ENCODE measurements around the gene CCSER1.
"Not testable (repeated sequence)": the region's sequence is repeated elsewhere in the genome, so short reads cannot be mapped to it uniquely, and the experiment has no call there.

CCSER1 gene

GRCh38 chr4:91304292-91304691 lies 1177.1 kb downstream of the CCSER1 start:
- no peak for DNase-seq

- DNase-seq: no peak
These were observed 1190.2 kb downstream of the CCSER1 start for GRCh38 chr4:91317434-91317833.

DNA sequence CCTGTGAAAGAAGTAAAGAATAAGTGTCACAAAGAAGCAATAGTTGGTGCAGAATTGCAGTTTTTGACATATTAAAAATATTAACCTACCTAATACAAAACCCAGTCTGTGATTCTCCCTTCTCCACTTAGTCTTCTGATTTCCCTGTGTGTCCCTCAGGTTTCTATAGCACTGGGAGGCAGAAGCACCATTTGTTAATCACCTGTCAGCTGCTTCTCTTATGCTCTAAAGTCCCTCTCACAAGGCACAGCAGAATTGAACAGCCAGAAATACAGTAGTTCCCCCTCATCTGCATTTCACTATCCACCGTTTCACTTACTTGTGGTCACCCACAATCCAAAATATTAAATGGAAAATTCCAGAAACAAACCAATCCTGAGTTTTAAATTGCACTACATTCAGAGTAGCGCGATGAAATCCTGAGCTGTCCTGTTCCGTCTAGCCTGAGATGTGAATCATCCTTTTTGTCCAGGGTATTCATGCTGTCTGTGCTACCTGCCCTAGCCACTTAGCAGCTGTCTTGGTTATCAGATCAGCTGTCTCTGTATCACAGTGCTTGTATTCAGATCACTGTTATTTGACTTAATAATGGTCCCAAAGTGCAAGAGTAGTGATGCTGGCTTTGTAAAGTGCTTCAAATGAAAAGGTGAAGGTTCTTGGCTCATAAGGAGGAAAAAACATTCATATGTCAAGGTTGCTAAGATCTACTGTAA lies 1192.5 kb downstream of the CCSER1 start:
- no peak for DNase-seq

DNA sequence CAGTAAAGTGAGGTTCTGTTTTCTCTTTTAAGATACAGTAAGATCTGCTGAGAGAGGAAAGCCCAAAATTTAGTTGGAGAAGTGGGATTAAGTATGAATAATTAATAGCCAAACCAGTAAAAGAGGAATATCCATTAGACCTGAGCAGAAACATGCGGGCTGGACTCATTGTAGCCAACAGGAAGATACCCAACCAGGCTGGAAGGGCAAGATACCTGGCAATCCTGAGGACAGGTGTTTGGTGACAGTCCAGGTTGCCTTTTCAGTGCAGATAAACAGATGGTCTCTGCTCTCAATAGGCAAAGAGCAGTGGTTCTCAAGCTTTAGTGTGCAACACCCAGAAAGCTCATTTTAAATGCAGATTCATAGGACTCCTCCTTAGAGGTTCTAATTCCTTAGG lies 1195.8 kb downstream of the CCSER1 start:
- DNase-seq: no peak

DNA sequence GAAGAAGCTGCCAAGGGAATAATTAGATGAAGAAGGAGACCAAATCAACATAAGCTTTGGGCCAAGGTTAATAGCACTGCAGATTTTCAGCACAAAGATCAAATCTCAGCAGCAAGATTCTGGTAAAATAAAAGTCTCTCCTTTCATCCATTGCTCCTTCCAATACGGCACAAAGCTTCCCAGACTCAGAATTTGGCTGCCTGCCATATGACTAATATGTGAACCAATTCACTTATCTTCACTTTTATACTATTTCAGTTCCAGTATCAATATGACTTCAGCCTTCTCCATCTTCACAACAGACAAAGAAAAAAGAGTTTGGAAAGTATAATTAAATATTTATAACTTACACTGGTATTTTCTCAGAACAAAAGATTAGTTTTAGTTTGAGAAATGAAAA lies 1198.3 kb downstream of the CCSER1 start:
- DNase-seq: peak in 1 of 2 experiments; percentile 84

GRCh38 chr4:91326167-91326566 lies 1199.0 kb downstream of the CCSER1 start:
- DNase-seq: not testable (repeated sequence)

GRCh38 chr4:91330555-91331137 lies 1203.5 kb downstream of the CCSER1 start:
- DNase-seq: no peak

DNA sequence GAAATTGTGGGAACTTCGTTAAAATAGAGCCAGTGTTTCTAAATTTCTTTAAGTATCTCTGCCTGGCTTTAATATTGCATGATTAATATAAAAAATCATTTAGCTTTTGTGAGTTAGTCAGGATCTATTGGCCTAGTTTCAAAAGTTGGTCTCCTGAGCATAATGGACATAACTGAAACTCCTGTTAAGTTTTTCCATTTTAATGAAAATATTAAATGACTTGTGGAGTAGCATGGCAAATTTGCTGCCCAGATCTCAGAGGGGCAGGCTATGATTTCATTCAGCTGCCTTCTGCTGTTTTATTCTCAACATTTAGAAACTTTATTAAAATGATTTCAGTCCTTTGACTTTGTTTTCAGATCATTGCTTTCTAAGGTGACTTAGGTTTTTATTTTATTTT lies 1213.6 kb downstream of the CCSER1 start:
- DNase-seq: no peak

DNA sequence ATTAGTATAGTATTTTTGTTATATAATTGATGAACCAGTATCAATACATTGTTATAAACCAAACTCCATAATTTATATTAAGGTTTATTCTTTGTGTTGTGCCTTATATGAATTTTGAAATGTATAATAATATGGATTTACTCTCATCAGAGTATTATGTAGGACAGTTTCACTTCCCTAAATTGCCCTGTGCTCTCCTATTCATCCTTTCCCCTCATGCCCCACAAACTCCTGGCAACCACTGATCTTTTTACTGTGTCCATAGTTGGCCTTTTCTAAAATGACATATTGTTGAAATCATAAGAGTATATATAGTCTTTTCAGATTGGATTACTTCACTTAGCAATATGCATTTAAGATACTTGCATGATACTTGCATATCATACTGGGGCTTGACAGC lies 1218.4 kb downstream of the CCSER1 start:
- no peak for DNase-seq

- DNase-seq: not testable (repeated sequence)
These were observed 1229.3 kb downstream of the CCSER1 start for GRCh38 chr4:91356496-91356895.

DNA sequence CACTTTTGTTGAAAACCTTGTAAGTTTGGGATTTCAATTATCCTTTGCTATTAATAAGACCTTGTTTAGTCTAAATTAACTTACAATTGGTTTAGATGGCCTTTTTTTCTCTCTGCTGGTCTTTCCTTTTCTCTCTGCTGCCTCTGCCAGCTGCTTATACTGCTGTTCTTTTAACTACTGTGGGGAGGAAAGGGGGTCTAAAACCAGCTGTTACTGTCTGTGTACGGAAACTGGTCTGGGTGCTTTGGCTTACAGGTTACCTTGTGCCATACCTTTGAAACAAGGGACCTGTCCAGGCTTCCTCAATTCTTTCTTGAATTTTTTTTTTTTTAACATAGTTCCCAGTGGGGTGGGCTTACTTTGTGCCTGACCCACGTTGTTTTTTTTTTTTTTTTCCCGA lies 1230.8 kb downstream of the CCSER1 start:
- DNase-seq: not testable (repeated sequence)

DNA sequence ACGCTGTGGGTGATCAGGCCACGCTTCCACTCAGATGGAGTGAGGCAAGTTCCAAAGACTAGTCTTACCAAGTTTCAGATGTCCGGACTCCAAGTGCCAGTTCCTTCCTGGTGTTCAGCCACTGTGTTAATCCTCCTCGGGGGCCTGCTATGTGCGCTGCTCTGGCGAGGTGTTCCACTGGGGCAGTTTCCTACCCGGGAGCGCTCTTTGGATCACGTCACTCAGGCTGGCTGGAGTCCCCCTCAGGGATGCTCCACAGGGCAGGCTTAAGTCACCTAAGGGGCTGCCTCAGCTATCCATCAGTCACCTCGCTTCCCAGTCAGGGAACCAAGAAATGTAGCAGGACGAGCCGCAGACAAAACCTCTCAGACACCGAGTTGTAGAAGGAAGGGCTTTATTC lies 1231.4 kb downstream of the CCSER1 start:
- DNase-seq: not testable (repeated sequence)

GRCh38 chr4:91359041-91360031 lies 1232.1 kb downstream of the CCSER1 start:
- DNase-seq: no peak

- DNase-seq: no peak
These were observed 1234.9 kb downstream of the CCSER1 start for GRCh38 chr4:91362125-91362524.

DNA sequence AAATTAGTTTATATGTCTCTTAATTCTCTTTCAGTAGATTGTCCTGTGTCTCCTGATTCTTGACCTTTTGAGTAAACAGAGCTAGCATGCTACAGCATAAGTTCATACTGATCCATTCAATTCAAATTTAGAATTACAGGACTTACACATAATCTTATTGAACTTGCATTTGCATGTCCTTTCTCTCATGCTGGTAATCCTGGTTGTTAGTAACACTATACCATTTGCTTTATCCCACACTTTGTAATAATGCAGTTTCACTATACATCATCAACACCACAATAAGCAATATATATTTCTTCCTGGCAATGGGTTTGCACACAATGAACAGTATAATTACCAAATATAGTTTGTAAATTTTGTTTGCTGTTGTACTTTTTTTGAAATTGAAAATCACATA lies 1239.4 kb downstream of the CCSER1 start:
- no peak for DNase-seq

GRCh38 chr4:91369116-91369515 lies 1241.9 kb downstream of the CCSER1 start:
- DNase-seq: no peak

GRCh38 chr4:91373546-91373945 lies 1246.4 kb downstream of the CCSER1 start:
- no peak for DNase-seq

DNA sequence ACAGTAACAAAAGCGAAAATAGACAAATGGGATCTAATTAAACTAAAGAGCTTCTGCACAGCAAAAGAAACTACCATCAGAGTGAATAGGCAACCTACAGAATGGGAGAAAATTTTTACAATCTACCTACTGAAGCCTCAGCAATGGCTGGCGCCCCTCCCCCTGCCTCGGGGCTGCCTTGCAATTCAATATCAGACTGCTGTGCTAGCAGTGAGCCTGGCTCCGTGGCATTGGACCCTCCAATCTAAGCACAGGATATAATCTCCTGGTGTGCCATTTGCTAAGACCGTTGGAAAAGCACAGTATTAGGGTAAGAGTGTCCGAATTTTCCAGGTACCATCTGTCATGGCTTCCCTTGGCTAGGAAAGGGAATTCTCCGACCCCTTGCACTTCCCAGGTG lies 1278.2 kb downstream of the CCSER1 start:
- not testable (repeated sequence) for DNase-seq

GRCh38 chr4:91422011-91422410 lies 1294.8 kb downstream of the CCSER1 start:
- DNase-seq: no peak

DNA sequence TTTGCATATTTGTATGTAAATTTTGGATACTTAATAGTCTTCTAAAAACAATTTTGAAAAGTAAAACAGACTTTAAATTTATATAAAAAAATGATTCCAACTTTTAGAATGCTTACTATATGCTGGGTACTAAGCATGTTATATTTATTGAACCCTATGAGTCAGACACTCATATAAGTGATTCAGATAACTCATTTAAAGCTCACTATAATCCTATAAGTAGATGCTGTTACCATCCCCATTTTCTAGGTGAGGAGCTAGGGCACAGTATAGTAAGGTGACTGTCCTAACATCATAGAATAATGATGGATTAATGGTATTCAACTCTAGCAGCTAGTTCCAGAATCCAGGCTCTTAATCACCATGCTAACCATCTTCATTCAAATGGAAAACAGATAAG lies 1299.5 kb downstream of the CCSER1 start:
- no peak for DNase-seq

GRCh38 chr4:91427171-91427570 lies 1300.0 kb downstream of the CCSER1 start:
- no peak for DNase-seq

- DNase-seq: no peak
These were observed 1307.4 kb downstream of the CCSER1 start for GRCh38 chr4:91434631-91435030.

DNA sequence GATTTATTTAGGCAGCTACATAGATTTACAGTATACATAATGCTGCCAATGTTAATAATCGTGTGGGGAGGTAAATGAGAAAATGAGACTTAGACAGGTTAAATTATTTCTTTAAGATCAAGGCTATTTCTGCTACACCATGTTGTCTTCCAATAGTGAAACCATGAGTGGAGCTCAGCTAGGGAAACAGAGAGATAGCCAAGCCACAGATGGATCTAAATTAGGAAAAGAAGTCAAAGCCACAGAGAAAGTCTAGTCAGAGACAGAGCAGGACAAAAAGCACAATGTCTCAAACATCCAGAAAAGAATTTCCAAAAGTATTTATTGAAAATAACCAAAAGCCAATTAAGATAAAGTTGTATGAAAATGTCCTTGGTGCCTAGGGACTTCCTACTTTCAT lies 1309.4 kb downstream of the CCSER1 start:
- no peak for DNase-seq

GRCh38 chr4:91447168-91447567 lies 1320.0 kb downstream of the CCSER1 start:
- DNase-seq: no peak
